Dermis microvascular lymphatic vessel endothelial cell (primary cell): Measurements from ENCODE around the gene HOXA7. TPM values are rescaled to one million over a fixed set of nuclear protein-coding genes. Genes with fewer than 3 reads are reported as not detected.
A peak's percentile ranks its signal among the peaks of the same experiment; 100 is the strongest.

Experiments
- DNase-seq, 2 donors: peaks; one replicate each; pipeline versions ENCODE4 v3.0.0 to v3.0.0-alpha.2; 2010; ENCODE audit warnings: low read depth in 2 of 2
- total RNA-seq: library from RNA; depleted of rRNA; stranded (reverse); fragments of >200 nt; gene quantifications from 2 replicates; pipeline ENCODE4 v1.2.1, GENCODE V29; 2014

Gene HOXA7
- 1.0 and 2.0 TPM in 2 replicates for total RNA-seq

- peak in 1 of 2 donors; percentile 85 for DNase-seq
Observed at GRCh38 chr7:27156508-27156898, at the start of gene HOXA7. Gene HOXA7, minus strand, starts transcription at chr7:27156675. Its CDS starts 130 bp downstream, at chr7:27156545.

GRCh38 chr7:27205325-27206280 lies 49.1 kb upstream of the HOXA7 start:
- DNase-seq = peak in 1 of 2 donors; percentile 12

GRCh38 chr7:27204851-27205322 lies 48.4 kb upstream of the HOXA7 start:
- DNase-seq = peak in 1 of 2 donors; percentile 15

GRCh38 chr7:27203964-27204594 lies 47.6 kb upstream of the HOXA7 start:
- no peak for DNase-seq

- DNase-seq = no peak
Observed at GRCh38 chr7:27203365-27203953, 47.0 kb upstream of the HOXA7 start.

- DNase-seq = no peak
Observed at GRCh38 chr7:27202862-27203134, 46.3 kb upstream of the HOXA7 start.

- no peak for DNase-seq
Observed at GRCh38 chr7:27202018-27202861, 45.8 kb upstream of the HOXA7 start.

GRCh38 chr7:27201580-27202017 lies 45.1 kb upstream of the HOXA7 start:
- no peak for DNase-seq

GRCh38 chr7:27200761-27201579 lies 44.5 kb upstream of the HOXA7 start:
- DNase-seq = no peak

- DNase-seq = peak in 1 of 2 donors; percentile 59
Observed at GRCh38 chr7:27199849-27200760, 43.6 kb upstream of the HOXA7 start, which contains the start of gene HOXA13. Gene HOXA13, minus strand, starts transcription at chr7:27200091. Its CDS starts 14 bp downstream, at chr7:27200077.

- peak in 1 of 2 donors; percentile 34 for DNase-seq
Observed at GRCh38 chr7:27198871-27199801, 42.7 kb upstream of the HOXA7 start.

- DNase-seq = no peak
Observed at GRCh38 chr7:27198138-27198841, 41.8 kb upstream of the HOXA7 start.

- no peak for DNase-seq
Observed at GRCh38 chr7:27197137-27198042, 40.9 kb upstream of the HOXA7 start.

GRCh38 chr7:27196287-27196767 lies 39.9 kb upstream of the HOXA7 start:
- DNase-seq = peak; percentile 57 to 83

GRCh38 chr7:27194686-27195379 lies 38.4 kb upstream of the HOXA7 start:
- DNase-seq = no peak

GRCh38 chr7:27194002-27194352 lies 37.5 kb upstream of the HOXA7 start:
- DNase-seq = no peak
